Esophagus squamous epithelium (tissue), 5 donors: ENCODE measurements around the gene WDR54. TPM values are rescaled to one million over a fixed set of nuclear protein-coding genes. Genes with fewer than 3 reads are reported as not detected.

Experiments
- DNase-seq: peaks from one replicate; lab custom pipeline; 2025; lab: John Stamatoyannopoulos, UW
- H3K27ac ChIP-seq, 4 donors: fragments of 200-600 bp; sonication (generic); one replicate each; pipeline ENCODE4 v1.5.1; 2016 to 2019; ENCODE audit warnings: mild to moderate bottlenecking in 1 of 4
- H3K27me3 ChIP-seq, 4 donors: fragments of 200-600 bp; sonication (generic); 1 replicate in 3 of 4; 2 replicates in 1 of 4; pipeline versions ENCODE4 v1.5.1 to v1.6.0; 2017 to 2021; ENCODE audit warnings: antibody characterized with exemption in 1 of 4
- H3K36me3 ChIP-seq, 3 donors: fragments of 200-600 bp; sonication (generic); one replicate each; pipeline ENCODE4 v1.5.1; 2016 to 2019
- H3K4me1 ChIP-seq, 3 donors: fragments of 200-600 bp; sonication (generic); one replicate each; pipeline ENCODE4 v1.5.1; 2017 to 2019
- H3K4me3 ChIP-seq, 4 donors: fragments of 200-600 bp; sonication (generic); 1 replicate in 3 of 4; 2 replicates in 1 of 4; pipeline ENCODE4 v1.5.1; 2016 to 2019; ENCODE audit warnings: mild to moderate bottlenecking in 2 of 4, moderate library complexity in 1 of 4
- H3K9me3 ChIP-seq, 3 donors: fragments of 200-600 bp; sonication (generic); one replicate each; pipeline ENCODE4 v1.5.1; 2016 to 2019
- CTCF ChIP-seq, 6 experiments: fragments of 450-650 bp in 4 of 6; fragments of 200-600 bp in 2 of 6; sonication (generic) in 2 of 6; IDR thresholded peaks; one replicate each; pipeline ENCODE4 v1.5.1; 2016 to 2019; ENCODE audit warnings: antibody characterized with exemption in 6 of 6, mild to moderate bottlenecking in 4 of 6, moderate library complexity in 4 of 6
- POLR2A ChIP-seq, 4 donors: fragments of 450-650 bp; IDR thresholded peaks; one replicate each; pipeline ENCODE4 v1.6.1; 2017; ENCODE audit warnings: antibody characterized with exemption in 4 of 4, mild to moderate bottlenecking in 4 of 4, moderate library complexity in 3 of 4
- WGBS, 2 donors: methylation state at CpG; one replicate each; pipeline ENCODE4 v1.1.5; 2018; 5-methylcytosine and 5-hydroxymethylcytosine counted together
- intact Hi-C: fragments of 100-400 bp; cut with DNase I; formaldehyde crosslinking; loops from one replicate; pipeline ENCODE4 v1.15.0; 2022
- total RNA-seq, 4 donors: library from RNA; depleted of rRNA; stranded (reverse); fragments of >200 nt; gene quantifications; one replicate each; pipeline ENCODE4 v1.1.0, GENCODE V29; 2016
- donor health status: DM: yes; HTN: yes; CAD: no.

WDR54 gene
- total RNA-seq, 4 donors from 2014 or later, result 3.1 to 9.1 (median 6.0) TPM

- H3K27ac ChIP-seq, result no peak overlapping the region
- no peaks in the 10 kb centered on the region for H3K36me3 ChIP-seq
- no peak for DNase-seq
- H3K4me1 ChIP-seq, result peaks cover 20 to 33% (median 22%) of the 10 kb centered on the region in 3 donors
- intact Hi-C loops, result no loop called here
- TF ChIP-seq CTCF (IDR thresholded peaks at IDR 0.05) (no peak), POLR2A (IDR thresholded peaks at IDR 0.05) (no peak)
- H3K9me3 ChIP-seq, result no peaks in the 10 kb centered on the region
- H3K4me3 ChIP-seq, result no peak overlapping the region
- WGBS, 2 donors, result 48 to 63% methylated on average over 4 to 5 of the region's 8 CpGs
- H3K27me3 ChIP-seq, result peaks cover 0 to 25% (median 0%) of the 10 kb centered on the region in 4 donors
Observed at GRCh38 chr2:74413001-74413698, 8.4 kb upstream of the WDR54 start.

GRCh38 chr2:74414441-74414840, 7.1 kb upstream of the WDR54 start:
- H3K27ac ChIP-seq, result peak overlapping the region in 3 of 4 donors; percentile 43 to 69 (median 54)
- intact Hi-C loops, result no loop called here

GRCh38 chr2:74414881-74415761, 6.4 kb upstream of the WDR54 start:
- DNase-seq, result no peak
- WGBS, 2 donors, result 28 to 34% methylated on average over 5 to 12 of the region's 66 CpGs

More at GRCh38 chr2:74414441-74414840, 7.1 kb upstream of the WDR54 start:
- Histone ChIP-seq H3K9me3 (no peaks in the 10 kb centered on the region), H3K4me1 (peaks cover 20 to 33% (median 22%) of the 10 kb centered on the region in 3 donors), H3K36me3 (no peaks in the 10 kb centered on the region), H3K4me3 (peak overlapping the region; percentile 33 to 74 (median 50)), H3K27me3 (peaks cover 0 to 25% (median 0%) of the 10 kb centered on the region in 4 donors)
- TF ChIP-seq POLR2A (IDR thresholded peaks at IDR 0.05) (no peak), CTCF (IDR thresholded peaks at IDR 0.05) (no peak)
- DNase-seq, result no peak
- 20% methylated on average over 1 of the region's 19 CpGs; no CpG with 5 or more reads in 1 of the 2 donors for WGBS, 2 donors

GRCh38 chr2:74415762-74416395, 5.7 kb upstream of the WDR54 start:
- H3K9me3 ChIP-seq, result no peaks in the 10 kb centered on the region
- H3K4me3 ChIP-seq, result peak overlapping the region; percentile 33 to 74 (median 50)
- peak overlapping the region in 3 of 4 donors; percentile 5 to 54 (median 43) for H3K27ac ChIP-seq
- 63 to 77% methylated on average over 15 to 23 of the region's 35 CpGs for WGBS, 2 donors
- no peak for DNase-seq
- intact Hi-C loops, result no loop called here
- no peaks in the 10 kb centered on the region for H3K36me3 ChIP-seq
- H3K27me3 ChIP-seq, result peaks cover 0 to 25% (median 0%) of the 10 kb centered on the region in 4 donors
- H3K4me1 ChIP-seq, result peaks cover 20 to 38% (median 22%) of the 10 kb centered on the region in 3 donors
- TF ChIP-seq CTCF (IDR thresholded peaks at IDR 0.05) (no peak), POLR2A (IDR thresholded peaks at IDR 0.05) (no peak)

More at GRCh38 chr2:74414881-74415761, 6.4 kb upstream of the WDR54 start:
- Histone ChIP-seq H3K4me1 (peaks cover 20 to 33% (median 22%) of the 10 kb centered on the region in 3 donors), H3K27ac (peak overlapping the region in 3 of 4 donors; percentile 43 to 69 (median 54)), H3K9me3 (no peaks in the 10 kb centered on the region), H3K27me3 (peaks cover 0 to 25% (median 0%) of the 10 kb centered on the region in 4 donors), H3K36me3 (no peaks in the 10 kb centered on the region), H3K4me3 (peak overlapping the region; percentile 33 to 74 (median 50))
- intact Hi-C loops, result no loop called here
- TF ChIP-seq POLR2A (IDR thresholded peaks at IDR 0.05), result no peak
- TF ChIP-seq CTCF (IDR thresholded peaks at IDR 0.05), result peak in 4 of 6 experiments; percentile 16 to 23 (median 18)
